ENCODE measurements around the gene IKZF5.
A peak's percentile ranks its signal among the peaks of the same experiment; 100 is the strongest.

Gene IKZF5

GRCh38 chr10:123008355-123009104 is at the start of gene IKZF5, which contains the start of gene ACADSB:
Gene IKZF5 (minus strand): TSS chr10:123008795. CDS start chr10:122998625, 10,170 bp downstream.
Gene ACADSB (plus strand): TSS chr10:123009006. CDS start chr10:123009030, 24 bp downstream.
- peak; percentile 99 for DNase-seq

- no peak for DNase-seq
Measured at GRCh38 chr10:123057968-123058367, 49.4 kb upstream of the IKZF5 start.

- DNase-seq, result peak; percentile 13
Measured at GRCh38 chr10:123045961-123046731, 37.6 kb upstream of the IKZF5 start.

GRCh38 chr10:123044391-123044790 is 35.8 kb upstream of the IKZF5 start:
- peak; percentile 45 for DNase-seq

- DNase-seq, result peak; percentile 86
Measured at GRCh38 chr10:123043409-123043925, 34.9 kb upstream of the IKZF5 start.

GRCh38 chr10:123042708-123043408 is 34.3 kb upstream of the IKZF5 start:
- no peak for DNase-seq

- DNase-seq, result no peak
Measured at GRCh38 chr10:123039632-123039930, 31.0 kb upstream of the IKZF5 start.

- peak; percentile 75 for DNase-seq
Measured at GRCh38 chr10:123038782-123039631, 30.4 kb upstream of the IKZF5 start.

- no peak for DNase-seq
Measured at GRCh38 chr10:123035467-123036086, 27.0 kb upstream of the IKZF5 start.

- no peak for DNase-seq
Measured at GRCh38 chr10:123034332-123034731, 25.7 kb upstream of the IKZF5 start.

GRCh38 chr10:123031124-123031523 is 22.5 kb upstream of the IKZF5 start:
- DNase-seq, result no peak

- no peak for DNase-seq
Measured at GRCh38 chr10:123027861-123028260, 19.3 kb upstream of the IKZF5 start.

- DNase-seq, result no peak
Measured at GRCh38 chr10:123026302-123026701, 17.7 kb upstream of the IKZF5 start.

GRCh38 chr10:123024540-123024939 is 15.9 kb upstream of the IKZF5 start:
- no peak for DNase-seq

GRCh38 chr10:123021517-123021916 is 12.9 kb upstream of the IKZF5 start:
- peak; percentile 62 for DNase-seq

GRCh38 chr10:123019941-123020703 is 11.5 kb upstream of the IKZF5 start:
- no peak for DNase-seq

- DNase-seq, result no peak
Measured at GRCh38 chr10:123019264-123019663, 10.7 kb upstream of the IKZF5 start.

GRCh38 chr10:123018531-123018930 is 9.9 kb upstream of the IKZF5 start:
- no peak for DNase-seq

GRCh38 chr10:123017421-123018165 is 9.0 kb upstream of the IKZF5 start:
- DNase-seq, result no peak

- DNase-seq, result no peak
Measured at GRCh38 chr10:123016228-123016627, 7.6 kb upstream of the IKZF5 start.
